Measurements from ENCODE around the gene ZSWIM1. TPM values are rescaled to one million over a fixed set of nuclear protein-coding genes. Genes with fewer than 3 reads are reported as not detected.
A peak's percentile ranks its signal among the peaks of the same experiment; 100 is the strongest.

Gene ZSWIM1
- total and polyA plus RNA-seq, 2 of the 13 experiments (the other 11 are each of a cell fraction or from before 2014, with no cell fraction given) = 9.5 to 11.7 TPM

DNA sequence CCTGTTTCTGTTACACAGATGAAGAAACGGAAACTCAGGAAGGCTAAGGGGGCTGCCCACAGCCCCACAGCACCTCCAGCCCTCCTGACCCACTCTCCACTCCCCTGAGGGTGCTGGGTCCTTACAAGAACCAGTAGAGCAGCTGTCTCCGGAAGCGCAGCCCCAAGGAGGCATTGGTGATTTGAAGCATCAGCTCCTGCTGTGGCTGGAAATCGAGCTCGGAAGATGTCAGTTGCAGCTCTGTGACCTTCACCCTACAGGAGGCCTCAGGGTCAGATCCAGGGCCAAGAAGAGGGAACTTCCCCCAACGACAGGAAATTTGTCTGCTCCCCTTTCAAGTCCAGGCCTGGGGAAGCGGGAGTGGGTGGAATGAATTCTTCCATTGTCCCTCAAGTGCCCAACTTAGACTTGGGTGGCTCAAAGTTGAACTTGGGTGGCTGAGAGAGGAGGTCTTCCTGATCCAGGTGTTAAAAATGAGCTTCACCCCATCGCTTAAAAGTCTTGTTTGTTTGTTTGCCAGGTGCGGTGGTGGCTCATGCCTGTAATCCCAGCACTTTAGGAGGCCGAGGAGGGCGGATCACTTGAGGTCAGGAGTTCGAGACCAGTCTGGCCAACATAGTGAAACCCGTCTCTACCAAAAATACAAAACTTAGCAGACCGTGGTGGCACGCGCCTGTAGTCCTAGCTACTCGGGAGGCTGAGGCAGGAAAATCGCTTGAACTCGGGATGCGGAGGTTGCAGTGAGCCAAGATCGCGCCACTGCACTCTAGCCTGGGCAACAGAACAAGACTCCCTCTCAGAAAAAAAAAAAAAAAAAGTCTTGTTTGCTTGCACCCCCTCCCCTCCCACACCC lies 29.0 kb downstream of the ZSWIM1 start (continued):
- TF ChIP-seq, protein P1, sequence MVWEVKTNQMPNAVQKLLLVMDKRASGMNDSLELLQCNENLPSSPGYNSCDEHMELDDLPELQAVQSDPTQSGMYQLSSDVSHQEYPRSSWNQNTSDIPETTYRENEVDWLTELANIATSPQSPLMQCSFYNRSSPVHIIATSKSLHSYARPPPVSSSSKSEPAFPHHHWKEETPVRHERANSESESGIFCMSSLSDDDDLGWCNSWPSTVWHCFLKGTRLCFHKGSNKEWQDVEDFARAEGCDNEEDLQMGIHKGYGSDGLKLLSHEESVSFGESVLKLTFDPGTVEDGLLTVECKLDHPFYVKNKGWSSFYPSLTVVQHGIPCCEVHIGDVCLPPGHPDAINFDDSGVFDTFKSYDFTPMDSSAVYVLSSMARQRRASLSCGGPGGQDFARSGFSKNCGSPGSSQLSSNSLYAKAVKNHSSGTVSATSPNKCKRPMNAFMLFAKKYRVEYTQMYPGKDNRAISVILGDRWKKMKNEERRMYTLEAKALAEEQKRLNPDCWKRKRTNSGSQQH (CRISPR knock-in tag; IDR thresholded peaks at IDR 0.05; ENCODE audit: low read depth) = peak; percentile 56; the same call in 1 of the 2 replicates
- TF ChIP-seq KMT2A (CRISPR knock-in tag; IDR thresholded peaks at IDR 0.05) = peak; percentile 39; the same call in 1 of the 2 replicates
- TF ChIP-seq ZNF256 (CRISPR knock-in tag; conservative IDR thresholded peaks at IDR 0.05) = no peak
- TF ChIP-seq, protein P2, sequence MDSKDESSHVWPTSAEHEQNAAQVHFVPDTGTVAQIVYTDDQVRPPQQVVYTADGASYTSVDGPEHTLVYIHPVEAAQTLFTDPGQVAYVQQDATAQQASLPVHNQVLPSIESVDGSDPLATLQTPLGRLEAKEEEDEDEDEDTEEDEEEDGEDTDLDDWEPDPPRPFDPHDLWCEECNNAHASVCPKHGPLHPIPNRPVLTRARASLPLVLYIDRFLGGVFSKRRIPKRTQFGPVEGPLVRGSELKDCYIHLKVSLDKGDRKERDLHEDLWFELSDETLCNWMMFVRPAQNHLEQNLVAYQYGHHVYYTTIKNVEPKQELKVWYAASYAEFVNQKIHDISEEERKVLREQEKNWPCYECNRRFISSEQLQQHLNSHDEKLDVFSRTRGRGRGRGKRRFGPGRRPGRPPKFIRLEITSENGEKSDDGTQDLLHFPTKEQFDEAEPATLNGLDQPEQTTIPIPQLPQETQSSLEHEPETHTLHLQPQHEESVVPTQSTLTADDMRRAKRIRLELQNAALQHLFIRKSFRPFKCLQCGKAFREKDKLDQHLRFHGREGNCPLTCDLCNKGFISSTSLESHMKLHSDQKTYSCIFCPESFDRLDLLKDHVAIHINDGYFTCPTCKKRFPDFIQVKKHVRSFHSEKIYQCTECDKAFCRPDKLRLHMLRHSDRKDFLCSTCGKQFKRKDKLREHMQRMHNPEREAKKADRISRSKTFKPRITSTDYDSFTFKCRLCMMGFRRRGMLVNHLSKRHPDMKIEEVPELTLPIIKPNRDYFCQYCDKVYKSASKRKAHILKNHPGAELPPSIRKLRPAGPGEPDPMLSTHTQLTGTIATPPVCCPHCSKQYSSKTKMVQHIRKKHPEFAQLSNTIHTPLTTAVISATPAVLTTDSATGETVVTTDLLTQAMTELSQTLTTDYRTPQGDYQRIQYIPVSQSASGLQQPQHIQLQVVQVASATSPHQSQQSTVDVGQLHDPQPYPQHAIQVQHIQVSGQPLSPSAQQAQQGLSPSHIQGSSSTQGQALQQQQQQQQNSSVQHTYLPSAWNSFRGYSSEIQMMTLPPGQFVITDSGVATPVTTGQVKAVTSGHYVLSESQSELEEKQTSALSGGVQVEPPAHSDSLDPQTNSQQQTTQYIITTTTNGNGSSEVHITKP (CRISPR knock-in tag; IDR thresholded peaks at IDR 0.05; ENCODE audit: low read depth) = 0 out of 2 replicates have a peak, but pooled peaks have one; percentile 28
- TF ChIP-seq, protein P3, sequence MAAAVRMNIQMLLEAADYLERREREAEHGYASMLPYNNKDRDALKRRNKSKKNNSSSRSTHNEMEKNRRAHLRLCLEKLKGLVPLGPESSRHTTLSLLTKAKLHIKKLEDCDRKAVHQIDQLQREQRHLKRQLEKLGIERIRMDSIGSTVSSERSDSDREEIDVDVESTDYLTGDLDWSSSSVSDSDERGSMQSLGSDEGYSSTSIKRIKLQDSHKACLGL (CRISPR knock-in tag; IDR thresholded peaks at IDR 0.05) = no peak
- TF ChIP-seq TAF1 (CRISPR knock-in tag; IDR thresholded peaks at IDR 0.05) = no peak
- no peak for TF ChIP-seq ZNF7 (CRISPR knock-in tag; IDR thresholded peaks at IDR 0.05)
- TF ChIP-seq, protein P4, sequence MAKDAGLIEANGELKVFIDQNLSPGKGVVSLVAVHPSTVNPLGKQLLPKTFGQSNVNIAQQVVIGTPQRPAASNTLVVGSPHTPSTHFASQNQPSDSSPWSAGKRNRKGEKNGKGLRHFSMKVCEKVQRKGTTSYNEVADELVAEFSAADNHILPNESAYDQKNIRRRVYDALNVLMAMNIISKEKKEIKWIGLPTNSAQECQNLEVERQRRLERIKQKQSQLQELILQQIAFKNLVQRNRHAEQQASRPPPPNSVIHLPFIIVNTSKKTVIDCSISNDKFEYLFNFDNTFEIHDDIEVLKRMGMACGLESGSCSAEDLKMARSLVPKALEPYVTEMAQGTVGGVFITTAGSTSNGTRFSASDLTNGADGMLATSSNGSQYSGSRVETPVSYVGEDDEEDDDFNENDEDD (CRISPR knock-in tag; IDR thresholded peaks at IDR 0.05; ENCODE audit: borderline replicate concordance) = no peak
- TF ChIP-seq, protein P5, sequence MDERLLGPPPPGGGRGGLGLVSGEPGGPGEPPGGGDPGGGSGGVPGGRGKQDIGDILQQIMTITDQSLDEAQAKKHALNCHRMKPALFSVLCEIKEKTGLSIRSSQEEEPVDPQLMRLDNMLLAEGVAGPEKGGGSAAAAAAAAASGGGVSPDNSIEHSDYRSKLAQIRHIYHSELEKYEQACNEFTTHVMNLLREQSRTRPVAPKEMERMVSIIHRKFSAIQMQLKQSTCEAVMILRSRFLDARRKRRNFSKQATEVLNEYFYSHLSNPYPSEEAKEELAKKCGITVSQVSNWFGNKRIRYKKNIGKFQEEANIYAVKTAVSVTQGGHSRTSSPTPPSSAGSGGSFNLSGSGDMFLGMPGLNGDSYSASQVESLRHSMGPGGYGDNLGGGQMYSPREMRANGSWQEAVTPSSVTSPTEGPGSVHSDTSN (CRISPR knock-in tag; IDR thresholded peaks at IDR 0.05) = no peak
- TF ChIP-seq, protein P6, sequence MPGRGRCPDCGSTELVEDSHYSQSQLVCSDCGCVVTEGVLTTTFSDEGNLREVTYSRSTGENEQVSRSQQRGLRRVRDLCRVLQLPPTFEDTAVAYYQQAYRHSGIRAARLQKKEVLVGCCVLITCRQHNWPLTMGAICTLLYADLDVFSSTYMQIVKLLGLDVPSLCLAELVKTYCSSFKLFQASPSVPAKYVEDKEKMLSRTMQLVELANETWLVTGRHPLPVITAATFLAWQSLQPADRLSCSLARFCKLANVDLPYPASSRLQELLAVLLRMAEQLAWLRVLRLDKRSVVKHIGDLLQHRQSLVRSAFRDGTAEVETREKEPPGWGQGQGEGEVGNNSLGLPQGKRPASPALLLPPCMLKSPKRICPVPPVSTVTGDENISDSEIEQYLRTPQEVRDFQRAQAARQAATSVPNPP (CRISPR knock-in tag; IDR thresholded peaks at IDR 0.05) = no peak
- TF ChIP-seq SNRNP70 (IDR thresholded peaks at IDR 0.05; ENCODE audit: low read depth, low read length) = no peak
- no peak for TF ChIP-seq HNRNPLL (IDR thresholded peaks at IDR 0.05; ENCODE audit: low read depth, low read length, poor library complexity, severe bottlenecking)
- no peak for TF ChIP-seq SATB2 (CRISPR knock-in tag; IDR thresholded peaks at IDR 0.05)
- TF ChIP-seq CBX2 (IDR thresholded peaks at IDR 0.05; ENCODE audit: low read depth, low read length) = no peak
- TF ChIP-seq CBX2 (CRISPR knock-in tag; IDR thresholded peaks at IDR 0.05; ENCODE audit: low read depth) = no peak
- TF ChIP-seq PPARG (CRISPR knock-in tag; conservative IDR thresholded peaks at IDR 0.05) = peak; percentile 96
- TF ChIP-seq SMAD3 (CRISPR knock-in tag; IDR thresholded peaks at IDR 0.05) = no peak
- no peak for TF ChIP-seq ARNT2 (CRISPR knock-in tag; IDR thresholded peaks at IDR 0.05; ENCODE audit: low read depth)
- TF ChIP-seq SP4 (CRISPR knock-in tag; IDR thresholded peaks at IDR 0.05) = peak; percentile 64; the same call in 1 of the 2 replicates
